GM21619 (cell line): ENCODE results near the gene AGAP2.

Experiments
- ATAC-seq: cut with Tn5 transposase; IDR thresholded peaks from one replicate; pipeline ENCODE4 v1.9.1; 2021; ENCODE audit not compliant: unreplicated experiment

The AGAP2 gene

GRCh38 chr12:57754411-57755193, 16.1 kb upstream of the AGAP2 start, which contains the start of gene MARCHF9:
Gene MARCHF9 (plus strand): TSS chr12:57755103. CDS start chr12:57755529, 426 bp downstream.
- ATAC-seq, result peak; percentile 34

DNA sequence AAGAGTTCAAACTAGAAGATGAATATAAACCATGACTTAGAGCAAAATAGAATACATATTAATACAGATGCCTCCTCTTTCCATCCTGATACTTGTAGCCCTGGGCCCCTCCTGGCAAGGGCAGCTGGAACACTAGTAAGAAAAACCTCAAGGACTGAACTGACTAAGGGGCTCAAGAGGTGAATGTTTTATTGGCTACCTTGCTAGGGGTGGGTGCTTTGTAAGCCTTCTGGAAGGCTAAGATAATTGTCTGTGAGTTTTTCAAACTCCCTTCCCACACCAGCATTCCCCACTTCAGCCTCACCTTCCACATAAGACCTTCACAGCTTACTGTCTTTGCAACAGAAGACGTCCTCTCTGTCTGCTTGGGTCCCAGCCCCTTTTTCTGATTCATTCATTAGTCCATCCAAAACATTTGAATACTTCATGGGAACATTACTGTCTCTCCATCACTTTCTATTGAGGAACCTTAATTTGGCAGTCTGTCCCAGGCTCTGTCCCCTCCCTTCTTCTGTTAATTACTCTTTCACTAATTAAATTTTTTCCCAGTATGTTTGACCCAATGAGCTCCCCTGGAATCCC, 15.3 kb upstream of the AGAP2 start:
- no peak for ATAC-seq

GRCh38 chr12:57752668-57753000, 14.1 kb upstream of the AGAP2 start:
- no peak for ATAC-seq

DNA sequence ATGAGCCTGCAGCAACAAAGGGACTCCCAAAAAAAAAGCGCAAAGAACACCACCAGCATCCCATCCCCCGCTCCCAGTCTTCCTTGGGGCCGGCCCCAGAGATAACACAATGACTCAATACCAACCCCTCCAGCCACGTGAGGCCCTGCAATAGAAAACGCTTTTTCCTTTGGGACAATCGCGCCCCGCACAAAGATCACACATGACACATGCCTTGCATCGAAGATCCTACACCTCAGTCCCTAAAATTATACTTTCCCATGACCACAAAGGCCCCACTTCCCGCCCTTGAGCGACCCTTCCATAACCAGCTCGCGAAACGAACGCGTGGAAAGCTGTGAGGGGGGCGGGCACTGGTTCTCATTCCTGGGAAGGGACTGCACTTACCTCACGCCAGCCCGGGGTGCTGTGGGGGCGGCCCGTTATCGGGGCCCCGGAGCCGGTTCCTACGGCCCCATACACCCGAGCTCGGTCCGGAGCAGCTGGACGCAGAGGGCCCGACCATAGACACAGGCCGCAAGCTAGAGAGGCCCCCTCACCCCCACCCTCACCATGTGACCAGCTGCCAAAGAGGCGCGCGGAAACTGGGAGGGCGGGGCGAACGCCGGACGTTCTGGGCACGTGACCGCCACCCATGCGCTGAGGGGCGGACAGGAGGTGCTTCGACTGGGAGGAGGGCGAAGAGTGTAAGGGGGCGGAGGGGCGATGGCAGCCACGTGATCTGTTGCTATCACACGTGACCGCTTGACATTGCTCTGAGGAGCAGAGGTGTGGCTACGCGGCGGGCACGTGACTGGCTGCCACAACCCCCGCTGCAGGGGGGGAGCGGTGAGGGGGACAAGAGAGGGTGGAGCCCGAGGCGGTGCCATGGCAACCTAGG, 13.5 kb upstream of the AGAP2 start, which contains the start of gene CDK4:
Gene CDK4 (minus strand): TSS at position 523 of the 880 bp plus-strand sequence. CDS start 593 bp downstream, outside the sequence.
- peak; percentile 69 for ATAC-seq

GRCh38 chr12:57751432-57751787, 12.9 kb upstream of the AGAP2 start:
- no peak for ATAC-seq

- no peak for ATAC-seq
Measured at GRCh38 chr12:57750561-57751431, 12.3 kb upstream of the AGAP2 start.

- ATAC-seq, result no peak
Measured at GRCh38 chr12:57749061-57749460, 10.5 kb upstream of the AGAP2 start.

DNA sequence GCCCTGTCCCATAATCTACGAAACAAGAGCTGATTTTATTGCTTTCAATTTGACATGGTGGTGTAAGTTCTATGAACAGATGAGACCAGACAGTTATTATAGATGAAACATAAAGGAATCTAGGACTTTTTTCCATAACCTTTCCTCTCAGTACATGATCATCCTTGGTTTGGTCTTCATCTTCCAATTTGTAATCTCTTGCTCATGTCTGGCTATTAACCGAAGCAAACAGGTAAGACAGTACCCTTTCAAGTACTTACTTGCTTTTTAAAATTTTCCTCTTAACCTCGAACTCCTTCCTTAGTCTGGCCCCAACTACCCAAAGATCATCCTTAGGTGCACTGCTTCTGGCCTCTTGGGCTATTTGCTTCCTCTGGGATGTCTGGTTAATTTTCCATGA, 7.5 kb upstream of the AGAP2 start:
- ATAC-seq, result no peak

DNA sequence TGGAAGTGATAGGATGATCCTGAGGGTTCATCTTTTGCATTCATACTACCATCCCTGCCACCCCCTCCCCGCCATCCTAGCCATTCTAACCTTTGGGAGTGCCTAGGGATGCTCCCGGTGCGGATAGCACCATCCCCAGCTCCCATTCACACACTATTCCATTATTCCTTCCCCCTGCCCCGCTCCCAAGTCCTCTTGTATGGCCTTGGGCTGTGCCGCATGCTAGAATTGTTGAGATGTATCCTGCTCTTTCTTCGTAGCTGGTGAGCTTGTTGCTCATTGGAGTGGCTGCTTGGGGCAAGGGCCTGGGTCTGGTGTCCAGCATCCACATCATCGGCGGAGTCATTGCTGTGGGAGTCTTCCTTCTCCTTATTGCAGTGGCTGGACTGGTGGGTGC, 6.9 kb upstream of the AGAP2 start:
- no peak for ATAC-seq

DNA sequence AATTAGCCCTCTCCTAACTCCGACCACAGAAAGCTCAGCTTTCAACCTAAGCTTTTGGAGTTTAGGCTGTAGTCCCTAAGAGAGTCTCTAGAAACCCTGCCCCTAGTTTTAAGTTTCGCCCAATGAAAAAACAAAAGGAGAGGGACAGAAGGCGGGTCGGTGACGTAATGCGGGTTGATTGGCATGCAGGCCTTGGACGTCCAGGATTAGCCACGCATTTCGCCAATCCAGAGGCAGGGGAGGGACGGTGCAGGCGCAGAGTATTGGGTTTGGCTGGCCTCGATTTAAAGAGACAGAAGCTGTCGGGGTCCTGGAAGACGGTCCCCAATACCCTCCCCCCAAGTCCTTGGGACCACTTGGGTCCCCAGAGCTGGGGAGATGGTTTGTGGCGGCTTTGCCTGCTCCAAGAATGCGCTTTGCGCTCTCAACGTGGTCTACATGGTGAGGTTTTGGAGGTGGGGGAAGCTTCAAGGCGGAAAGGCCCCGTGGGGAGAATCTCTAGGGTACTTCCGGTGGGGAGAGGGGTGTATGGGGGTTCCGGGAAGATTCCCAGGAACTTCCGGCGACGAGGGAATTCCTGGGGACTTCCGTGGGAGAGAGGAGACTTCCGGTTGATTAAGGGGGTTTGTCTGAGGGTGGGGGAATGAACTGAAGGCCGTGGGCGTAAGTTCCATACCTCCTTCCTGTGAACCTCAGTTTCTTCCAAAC, 6.4 kb upstream of the AGAP2 start, which contains the start of gene TSPAN31:
Gene TSPAN31 (plus strand): TSS at position 263 of the 708 bp plus-strand sequence. CDS start 116 bp downstream, at position 379.
- peak; percentile 80 for ATAC-seq

DNA sequence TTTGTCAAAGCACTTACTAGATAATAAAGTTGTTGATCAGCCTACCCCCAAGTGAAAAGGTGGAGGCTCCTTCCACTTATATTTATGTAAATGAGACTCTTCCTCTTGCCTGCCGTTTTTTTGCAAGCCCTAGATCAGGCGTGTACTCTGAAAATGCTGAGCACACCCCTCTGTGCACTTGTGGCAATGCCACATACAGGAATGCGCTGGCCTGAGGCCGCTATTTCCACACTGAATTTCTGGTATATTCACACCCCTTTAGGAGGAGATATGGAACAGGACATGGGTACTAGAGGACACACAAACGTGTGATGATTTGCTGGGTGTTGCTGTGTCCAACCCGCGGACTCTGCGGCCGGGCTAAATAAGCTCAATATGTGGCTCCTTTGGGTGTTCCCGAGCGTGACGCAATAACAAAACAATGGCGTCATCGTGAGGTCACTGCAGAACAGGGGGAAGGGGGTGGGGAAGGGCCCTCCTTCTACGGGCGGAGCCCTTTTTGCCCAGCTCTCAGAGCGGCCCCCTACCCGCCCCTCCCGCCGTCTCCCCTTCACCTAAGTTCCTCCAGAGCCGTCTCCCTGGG, 5.7 kb upstream of the AGAP2 start:
- peak; percentile 35 for ATAC-seq

- ATAC-seq, result no peak
Measured at GRCh38 chr12:57743769-57744168, 5.2 kb upstream of the AGAP2 start.

DNA sequence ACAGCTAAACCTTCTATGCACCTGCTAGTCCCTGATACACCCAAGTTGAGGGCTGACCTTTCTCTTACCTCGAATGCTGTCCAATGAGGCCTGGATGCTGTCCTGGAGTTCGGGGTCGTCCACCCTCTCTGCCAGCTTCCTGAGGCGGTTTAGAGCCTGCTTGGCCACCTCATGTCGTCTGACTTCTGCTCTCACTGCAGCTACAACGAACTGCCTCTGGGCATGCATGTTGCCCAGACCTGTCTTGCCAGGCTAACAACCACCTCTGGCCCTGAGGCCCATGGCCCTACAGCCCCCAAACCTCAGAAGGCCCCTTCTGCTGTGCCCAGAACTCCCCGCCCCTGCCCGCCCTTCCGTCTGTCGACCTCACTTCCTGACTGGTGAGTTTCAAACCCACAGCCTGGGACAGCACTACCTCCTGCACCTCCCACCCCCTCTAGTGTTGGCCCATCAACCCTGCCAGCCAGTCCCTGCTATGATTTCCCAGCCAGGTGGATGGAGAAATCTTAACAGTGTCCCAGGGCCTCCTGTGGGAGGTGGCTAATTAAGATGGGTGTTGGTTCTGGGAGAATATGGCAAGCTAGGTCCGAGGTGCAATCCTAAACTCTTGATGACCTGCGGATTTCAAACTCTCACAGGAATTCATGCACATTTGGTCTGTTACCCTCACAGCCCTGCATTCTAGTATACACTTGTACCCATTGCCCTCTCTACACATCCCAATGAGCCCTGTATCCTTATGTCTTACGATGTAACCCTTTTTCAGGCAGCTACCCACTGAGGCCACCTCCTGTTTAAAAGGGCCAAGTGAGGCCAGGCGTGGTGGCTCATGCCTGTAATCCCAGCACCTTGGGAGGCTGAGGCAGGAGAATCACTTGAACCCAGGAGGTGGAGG, 3.5 kb upstream of the AGAP2 start:
- peak; percentile 47 for ATAC-seq

GRCh38 chr12:57741413-57741789, 2.9 kb upstream of the AGAP2 start:
- ATAC-seq, result no peak

GRCh38 chr12:57740656-57741412, 2.3 kb upstream of the AGAP2 start:
- peak; percentile 52 for ATAC-seq

DNA sequence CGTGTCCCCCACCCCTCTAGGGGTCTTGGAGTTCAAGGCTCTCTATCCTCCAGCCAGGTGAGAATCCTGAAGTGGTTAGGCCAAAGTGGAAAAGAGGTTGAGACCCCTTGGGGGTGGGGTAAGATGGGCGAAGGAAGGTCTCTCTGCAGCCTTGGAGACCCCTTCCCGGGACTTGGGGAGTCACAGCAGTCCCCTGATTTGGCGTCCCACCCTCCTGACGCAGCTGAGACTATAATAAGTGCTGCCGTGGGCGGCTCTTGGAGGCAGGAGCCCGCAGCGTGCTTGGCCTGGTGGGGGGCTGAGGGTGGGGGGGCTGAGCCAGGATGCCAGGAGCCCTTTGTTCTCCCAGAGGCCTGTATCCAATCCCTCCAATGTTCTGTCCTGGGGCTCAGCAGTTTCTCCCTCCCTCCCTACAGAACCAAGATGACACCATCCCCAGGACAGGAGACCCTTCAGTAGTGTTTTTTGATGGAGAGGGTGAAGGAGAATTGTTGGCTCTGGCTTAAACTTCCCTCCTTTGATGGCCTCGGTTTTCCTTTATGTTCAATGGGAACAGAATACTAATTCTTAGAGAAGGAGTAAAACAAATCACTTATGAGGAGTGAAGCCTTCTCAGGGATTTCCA, 1.5 kb upstream of the AGAP2 start:
- ATAC-seq, result no peak

DNA sequence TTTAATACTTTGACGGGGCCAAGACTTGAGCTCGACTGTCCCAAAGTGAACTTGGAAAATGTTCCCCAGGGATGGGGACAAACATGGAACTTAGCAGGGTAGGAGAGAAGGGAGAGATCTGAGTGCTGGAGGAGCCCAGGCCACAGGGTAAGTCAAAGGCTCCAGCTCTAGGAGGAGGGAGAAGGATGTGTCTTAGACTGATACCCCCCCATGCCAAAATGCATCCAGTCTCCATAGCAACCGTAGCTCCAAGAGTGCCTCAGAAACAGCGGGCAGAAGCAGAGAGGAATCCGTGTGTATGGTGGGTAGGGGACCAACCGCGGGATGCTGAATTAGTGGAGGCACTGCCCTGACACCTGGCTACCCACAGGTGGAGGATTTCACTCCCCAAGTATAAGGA, 845 bp upstream of the AGAP2 start:
- ATAC-seq, result no peak
